Stimulated activated CD4-positive, alpha-beta T cell treated with anti-CD3 and anti-CD28 coated beads, TNF-alpha, amount 100 ng/mL, for 24 hours (primary cell): ENCODE results near the gene BBLN.
A peak's percentile ranks its signal among the peaks of the same experiment; 100 is the strongest.
"Not testable (repeated sequence)": the region's sequence is repeated elsewhere in the genome, so short reads cannot be mapped to it uniquely, and the experiment has no call there.

ENCODE experiments used
- DNase-seq, 3 experiments: peaks; one replicate each; pipeline ENCODE4 v3.0.0-alpha.2; 2020; ENCODE audit warnings: low read depth in 3 of 3

The BBLN gene, protein sequence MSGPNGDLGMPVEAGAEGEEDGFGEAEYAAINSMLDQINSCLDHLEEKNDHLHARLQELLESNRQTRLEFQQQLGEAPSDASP

DNA sequence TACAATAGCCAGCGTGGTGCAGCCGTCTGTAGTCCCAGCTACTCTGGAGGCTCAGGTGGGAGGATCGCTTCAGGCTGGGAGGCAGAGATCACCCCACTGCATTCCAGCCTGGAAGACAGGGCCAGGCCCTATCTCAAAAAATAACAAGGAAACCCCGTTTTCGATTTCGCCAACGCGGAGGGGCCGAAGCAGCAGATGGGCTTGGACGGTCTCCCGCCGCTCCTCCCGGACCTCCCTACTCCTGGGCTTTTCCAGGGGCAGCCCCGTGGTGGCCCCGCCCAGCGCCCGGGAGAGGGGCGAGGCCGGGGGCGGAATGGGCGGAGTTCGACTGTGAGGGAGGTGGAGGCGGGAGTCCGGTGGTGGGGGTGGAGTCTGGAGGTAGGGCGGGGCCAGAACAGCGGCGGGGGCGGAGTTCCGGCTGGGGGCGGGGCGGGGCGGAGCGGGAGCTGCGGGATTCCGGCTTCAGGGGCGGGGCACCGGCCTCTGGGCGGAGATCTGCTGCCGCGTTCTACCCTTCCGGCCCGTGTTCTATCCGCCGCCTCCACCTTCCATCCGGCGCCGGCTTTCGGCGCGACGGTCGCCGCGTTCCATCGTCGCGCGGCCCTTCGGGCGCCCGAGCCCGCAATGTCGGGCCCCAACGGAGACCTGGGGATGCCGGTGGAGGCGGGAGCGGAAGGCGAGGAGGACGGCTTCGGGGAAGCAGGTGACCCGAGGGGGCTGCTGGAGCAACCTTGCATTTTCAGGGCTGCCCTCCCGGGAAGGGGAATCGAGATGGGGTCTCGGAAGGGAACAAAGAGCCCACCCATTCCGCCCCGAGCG, at the start of gene BBLN:
BBLN (plus strand) TSS at position 482 of the 819 bp plus-strand sequence; CDS start at position 625, 143 bp downstream.
- peak; percentile 86 to 94 (median 89) for DNase-seq

DNA sequence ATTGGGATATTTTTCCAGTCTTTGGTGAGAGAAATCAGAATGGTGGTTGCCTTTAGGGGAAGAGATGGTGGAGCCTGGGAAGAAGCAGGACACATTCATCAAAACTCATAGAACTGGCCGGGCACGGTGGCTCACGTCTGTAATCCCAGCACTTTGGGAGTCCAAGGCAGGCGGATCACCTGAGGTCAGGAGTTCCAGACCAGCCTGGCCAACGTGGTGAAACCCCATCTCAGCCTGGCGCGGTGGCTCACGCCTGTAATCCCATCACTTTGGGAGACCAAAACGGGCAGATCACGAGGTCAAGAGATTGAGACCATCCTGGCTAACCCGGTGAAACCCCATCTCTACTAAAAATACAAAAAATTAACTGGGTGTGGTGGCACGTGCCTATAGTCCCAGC, 48.3 kb upstream of the BBLN start:
- not testable (repeated sequence) for DNase-seq

DNA sequence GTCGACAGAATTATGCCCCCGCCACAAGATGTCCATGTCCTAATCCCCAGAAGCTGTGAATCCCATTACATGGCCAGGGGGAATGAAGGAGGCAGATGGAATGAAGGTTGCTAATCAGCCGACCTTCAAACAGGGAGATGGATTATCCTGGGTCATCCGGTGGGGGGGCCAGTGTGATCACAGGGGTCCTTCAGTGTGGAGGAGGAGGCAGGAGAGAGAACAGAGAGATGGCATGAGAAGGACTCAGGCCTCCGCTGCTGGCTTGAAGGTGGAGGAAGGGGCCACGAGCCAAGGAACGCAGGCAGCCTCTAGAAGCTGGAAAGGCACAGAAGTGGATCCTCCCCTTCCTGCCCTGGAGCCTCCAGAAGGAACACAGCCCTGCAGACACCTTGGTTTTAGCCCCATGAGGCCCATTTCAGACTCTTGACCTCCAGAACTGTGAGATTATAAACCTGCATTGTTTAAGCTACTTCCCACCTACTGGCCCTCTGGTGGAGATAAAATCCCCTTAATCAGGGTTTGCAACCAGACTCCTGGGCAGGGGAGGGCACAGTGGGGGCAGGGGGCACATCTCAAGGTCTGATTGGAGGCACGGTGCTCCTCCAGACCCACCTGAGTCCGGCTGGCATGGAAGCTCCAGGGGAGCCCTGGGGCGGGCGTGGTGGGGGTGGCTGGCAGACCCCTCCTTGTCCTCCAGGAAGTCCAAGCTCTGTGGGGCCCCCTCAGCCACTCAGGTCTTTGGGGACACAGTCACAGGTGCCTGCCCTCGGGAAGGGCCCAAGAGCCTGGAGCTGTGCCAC, 46.3 kb upstream of the BBLN start:
- no peak for DNase-seq

DNA sequence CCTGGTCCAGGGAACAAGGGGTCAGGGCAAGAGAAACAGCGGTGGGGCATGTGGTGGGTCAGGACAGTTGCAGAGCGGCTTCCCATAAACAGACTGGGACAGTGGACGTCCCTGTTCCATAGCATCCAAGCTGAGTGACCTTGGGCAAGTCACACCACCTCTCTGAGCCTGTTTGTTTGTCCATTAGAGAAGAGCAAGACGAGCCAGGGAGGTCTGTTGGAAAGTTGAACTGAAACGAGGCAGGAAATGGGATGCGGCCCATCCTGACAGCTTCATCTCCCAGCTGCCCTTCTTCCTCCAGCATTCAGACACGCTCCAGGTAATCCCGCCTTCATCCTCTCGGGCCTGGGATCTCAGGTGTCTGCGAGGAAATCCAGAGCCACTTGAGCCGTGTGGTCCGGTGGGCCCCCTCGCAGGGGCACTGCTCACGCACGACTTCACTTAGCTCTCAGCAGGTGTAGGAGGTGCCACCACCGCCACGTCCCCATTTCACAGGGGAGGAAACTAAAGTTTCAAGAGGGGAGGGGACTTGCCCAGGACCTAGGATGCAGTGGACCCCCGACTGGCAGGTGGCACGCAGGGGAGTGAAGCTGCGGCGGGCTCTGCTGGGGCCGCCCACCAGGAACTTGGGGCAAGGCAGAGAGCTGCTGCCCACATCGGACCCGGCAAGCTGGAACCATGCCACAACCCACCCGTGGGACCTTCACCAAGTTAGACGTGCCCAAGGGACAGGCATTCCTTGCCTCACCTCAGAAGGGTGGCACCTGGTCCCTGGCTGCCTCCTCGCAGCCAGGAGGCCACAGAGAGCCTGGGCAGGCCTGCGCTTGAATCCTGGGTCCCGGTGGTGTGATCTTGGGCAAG, 45.5 kb upstream of the BBLN start:
- no peak for DNase-seq

DNA sequence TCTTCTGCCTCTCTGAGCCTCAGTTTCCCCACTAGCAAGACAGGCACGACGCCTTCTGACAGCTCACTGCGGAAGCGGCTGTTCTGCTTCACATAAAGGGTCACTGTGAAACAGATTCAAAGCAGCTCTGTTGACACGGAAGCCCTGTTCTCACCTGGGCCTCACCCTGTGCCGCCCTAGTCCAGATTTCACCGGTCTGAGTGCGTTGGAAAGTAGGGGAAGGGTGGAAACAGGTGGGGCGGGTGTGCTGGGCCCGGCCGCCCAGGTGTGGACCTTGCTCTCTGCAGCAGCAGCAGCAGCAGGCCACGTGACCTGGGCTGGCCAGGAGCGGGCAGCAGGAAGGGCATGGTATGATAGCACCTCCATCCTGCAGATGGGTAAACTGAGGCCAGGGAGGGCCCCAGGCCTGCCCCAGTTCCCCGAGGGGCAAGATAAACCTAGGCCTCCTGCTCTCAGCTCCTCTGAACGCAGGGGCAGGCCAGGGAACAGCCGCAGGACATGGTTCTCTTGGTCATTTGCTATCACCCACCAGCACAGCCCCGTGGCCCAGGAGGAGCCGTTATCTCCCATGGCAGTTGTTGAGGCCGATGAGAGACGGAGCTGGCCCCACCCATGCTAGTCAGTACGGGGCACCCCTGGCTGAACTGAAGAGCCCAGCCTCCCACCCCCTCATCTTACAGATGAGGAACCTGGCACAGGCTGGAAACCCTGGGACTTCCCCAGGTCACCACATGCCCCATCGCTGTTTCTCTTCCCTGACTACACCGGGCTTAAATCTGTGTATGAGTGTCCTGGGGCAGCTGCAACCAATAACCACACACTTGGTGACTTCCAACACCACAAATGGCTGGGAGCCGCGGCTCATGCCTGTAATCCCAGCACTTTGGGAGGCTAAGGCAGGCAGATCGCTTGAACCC, 44.6 kb upstream of the BBLN start:
- DNase-seq = no peak

DNA sequence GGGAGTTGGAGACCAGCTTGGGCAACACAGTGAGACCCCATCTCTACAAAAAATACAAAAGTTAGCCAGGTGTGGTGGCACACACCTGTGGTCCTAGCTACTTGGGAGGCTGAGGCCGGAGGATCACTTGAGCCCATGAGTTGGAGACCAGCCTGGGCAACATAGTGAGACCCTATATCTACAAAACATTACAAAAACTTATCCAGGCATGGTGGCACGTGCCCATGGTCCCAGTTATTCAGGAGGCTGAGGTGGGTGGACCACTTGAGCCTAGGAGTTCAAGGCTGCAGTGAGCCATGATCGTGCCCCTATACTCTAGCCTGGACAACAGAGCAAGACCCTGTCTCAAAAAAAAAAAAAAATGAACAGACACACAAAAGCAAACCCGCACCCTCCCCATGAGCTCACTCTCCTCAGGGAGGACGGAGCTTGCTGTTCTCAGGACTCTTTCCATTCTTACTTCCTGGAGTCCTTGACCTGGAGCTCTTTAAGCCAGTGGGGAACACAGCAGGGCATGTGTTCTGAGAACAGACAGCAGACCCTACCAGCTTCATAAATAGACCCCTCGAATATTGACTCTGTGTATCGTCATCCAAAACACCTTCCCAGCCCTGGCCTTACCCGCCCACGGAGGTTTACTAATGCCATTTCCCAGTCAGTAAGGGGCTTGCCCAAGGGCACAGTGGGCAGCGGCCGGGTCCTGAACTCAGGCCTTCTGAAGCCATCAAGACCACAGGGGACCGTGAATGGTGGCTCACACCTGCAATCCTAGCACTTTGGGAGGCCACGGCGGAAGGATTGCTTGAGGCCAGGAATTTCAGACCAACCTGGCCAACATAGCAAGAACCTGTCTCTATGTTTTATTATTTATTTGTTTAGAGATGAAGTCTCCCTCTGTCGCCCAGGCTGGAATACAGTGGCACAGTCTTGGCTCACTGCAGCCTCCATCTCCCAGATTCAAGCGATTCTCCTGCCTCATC, 43.7 kb upstream of the BBLN start:
- DNase-seq = no peak

DNA sequence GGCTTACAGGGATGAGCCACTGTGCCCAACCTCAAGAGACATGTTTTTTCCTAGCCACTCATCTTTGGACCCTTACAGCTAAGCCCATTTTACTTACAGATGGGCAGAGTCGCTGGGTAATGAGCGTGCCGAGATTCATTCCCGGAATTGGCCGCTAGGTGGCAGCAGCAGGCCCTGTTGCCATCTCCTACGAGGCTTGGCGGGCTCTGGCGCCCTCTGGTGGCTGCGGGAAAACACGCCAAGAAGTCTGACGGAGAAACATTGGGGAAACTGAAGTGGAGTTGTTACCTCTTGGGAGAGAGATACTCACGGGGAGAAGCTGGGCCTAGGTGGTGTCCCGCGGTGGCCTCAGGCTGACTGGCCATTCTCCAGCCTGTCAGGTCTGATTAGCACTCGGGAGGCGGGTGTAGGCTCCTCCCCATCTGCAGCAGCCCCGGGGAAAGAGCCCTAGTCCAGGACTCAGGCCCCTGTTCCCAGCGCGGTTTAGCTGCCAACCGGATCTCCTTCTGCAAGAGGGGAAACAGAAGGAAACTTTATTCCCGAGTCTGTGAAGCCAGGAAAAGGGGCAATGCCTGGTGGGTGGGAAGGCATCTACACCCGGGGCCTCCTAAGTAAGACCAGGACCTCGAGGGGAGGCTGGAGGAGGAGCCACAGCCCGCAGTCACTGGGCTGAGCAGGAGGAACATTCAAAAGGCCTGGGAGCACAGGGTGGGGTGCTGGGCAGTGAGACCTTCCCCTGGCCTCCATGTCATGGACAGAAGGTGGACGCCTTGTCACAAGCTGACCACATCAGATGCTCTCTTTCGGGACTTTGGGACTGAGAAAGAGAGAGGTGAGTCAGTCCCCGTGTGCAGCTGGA, 42.2 kb upstream of the BBLN start:
- peak; percentile 95 to 96 (median 96) for DNase-seq

DNA sequence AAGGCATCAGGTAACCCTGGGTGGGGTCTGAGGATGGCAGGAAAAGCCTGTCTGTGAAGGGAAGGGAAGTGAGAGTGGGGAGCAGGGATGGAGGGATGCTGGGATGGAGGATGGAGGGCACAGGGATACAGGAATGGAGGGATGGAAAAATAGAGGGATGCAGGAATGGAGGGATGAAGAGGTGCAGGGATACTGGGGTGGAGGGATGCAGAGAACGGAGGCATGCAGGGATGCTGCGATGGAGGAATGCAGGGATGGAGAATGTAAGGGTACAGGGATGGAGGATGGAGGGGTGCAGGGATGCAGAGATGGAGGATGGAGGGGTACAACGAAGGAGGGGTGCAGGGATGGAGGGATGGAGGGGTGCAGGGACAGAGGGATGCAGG, 41.6 kb upstream of the BBLN start:
- no peak for DNase-seq

DNA sequence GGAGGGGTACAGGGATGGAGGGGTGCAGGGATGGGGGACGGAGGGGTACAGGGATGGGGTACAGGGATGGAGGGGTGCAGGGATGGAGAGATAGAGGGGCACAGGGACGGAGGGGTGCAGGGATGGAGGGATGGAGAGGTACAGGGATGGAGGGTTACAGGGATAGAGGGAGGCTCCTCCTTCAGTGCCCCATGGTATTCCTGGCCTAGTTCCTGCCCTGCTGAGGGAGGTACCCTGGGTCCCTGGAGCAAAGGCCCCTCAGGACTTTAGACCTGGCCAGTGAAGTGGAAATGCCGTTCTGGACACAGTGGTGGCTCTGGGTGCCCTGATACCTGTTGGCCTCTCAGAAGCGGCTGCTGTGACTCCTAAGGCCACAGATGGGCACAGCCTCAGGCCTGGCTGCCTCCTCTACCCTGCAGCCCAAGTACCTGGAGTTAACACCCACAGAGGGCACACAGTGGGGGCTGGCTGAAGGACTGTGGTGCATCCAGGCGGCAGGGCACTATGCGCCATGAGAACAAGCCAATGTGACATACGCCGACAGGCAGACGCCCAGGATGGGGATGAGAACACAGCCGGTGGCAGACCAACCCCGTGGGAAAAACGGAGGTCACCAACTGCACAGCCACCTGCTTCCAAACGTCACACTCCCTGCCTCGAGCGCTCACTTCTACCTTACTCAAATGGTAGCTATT, 40.9 kb upstream of the BBLN start:
- no peak for DNase-seq

DNA sequence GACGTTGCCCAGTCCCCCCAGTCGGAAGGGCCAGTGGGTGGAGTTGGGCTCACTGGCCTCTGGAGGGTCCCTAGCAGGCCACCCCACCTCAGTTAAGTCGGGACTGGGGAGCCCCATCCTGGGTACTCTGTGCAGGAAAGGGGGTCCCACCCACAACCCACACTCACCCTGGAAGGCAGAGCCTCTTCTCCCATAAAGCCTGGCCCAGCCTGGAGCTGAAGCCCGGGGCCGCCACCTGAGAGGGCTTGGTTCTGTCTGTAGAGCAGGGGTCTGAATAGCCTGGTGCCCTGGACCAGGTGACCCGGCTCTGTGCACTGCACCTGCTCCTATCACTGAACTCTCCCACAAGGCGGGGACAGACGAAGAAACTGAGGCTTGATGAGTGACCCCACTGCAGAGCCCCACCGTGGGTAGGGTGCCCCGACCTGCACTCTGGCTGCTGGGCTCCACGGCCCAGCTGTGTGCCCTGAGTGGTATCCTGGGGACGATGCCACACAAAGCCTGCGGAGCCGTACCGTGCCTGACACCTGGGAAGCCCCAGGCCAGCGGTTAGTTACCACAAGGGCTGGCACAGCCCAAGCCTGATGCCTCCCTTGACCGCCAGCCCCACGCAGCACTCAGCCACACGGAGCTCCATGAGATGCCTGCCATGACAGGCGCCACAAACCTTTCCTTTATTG, 39.9 kb upstream of the BBLN start:
- no peak for DNase-seq

DNA sequence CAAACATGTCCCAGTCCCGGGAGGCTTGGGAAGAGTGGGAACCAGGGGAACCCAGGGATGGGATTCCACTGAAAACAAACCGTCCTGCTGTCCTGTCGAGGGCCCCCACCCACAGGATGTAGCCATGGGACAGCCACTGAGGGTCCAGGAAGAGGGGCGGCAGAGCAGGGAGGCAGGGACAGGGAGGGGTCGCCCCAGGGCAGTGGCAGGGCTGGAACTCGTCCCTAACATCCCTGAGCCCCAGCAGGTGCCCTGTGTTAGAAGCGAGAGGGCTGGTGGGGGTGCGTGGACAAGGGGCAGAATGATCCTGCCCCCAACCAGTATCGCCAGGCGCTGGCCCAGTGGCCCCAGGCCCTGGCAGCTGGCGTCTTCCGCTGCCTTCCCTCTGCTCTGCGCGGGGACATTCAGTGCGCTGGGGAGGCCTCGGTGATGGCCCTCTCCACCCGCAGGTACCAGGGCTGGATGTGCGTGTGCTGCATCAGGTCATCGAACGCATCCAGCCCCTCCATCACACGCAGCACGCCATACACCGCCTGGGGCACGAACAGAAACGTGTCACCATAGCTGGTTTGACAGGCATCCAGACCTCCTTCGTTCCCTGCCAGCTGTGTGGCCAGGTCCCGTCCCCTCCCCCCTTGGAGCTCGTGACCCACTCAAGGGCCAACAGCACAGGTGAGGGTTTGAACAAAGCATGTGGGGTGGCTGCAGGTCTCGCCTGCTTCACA, 39.2 kb upstream of the BBLN start:
- no peak for DNase-seq

DNA sequence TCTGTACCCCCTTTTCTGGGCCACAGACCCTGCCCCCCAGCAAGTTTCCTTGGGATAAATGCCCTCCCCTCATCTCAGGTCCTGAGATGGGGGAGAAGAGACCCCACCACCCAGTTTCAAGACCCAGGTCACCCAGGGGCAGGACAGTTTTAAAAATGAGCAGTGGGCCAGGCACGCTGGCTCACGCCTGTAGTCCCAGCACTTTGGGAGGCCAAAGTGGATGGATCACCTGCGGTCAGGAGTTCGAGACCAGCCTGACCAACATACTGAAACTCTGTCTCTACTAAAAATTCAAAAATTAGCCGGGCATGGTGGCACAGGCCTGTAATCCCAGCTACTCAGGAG, 38.6 kb upstream of the BBLN start:
- no peak for DNase-seq

DNA sequence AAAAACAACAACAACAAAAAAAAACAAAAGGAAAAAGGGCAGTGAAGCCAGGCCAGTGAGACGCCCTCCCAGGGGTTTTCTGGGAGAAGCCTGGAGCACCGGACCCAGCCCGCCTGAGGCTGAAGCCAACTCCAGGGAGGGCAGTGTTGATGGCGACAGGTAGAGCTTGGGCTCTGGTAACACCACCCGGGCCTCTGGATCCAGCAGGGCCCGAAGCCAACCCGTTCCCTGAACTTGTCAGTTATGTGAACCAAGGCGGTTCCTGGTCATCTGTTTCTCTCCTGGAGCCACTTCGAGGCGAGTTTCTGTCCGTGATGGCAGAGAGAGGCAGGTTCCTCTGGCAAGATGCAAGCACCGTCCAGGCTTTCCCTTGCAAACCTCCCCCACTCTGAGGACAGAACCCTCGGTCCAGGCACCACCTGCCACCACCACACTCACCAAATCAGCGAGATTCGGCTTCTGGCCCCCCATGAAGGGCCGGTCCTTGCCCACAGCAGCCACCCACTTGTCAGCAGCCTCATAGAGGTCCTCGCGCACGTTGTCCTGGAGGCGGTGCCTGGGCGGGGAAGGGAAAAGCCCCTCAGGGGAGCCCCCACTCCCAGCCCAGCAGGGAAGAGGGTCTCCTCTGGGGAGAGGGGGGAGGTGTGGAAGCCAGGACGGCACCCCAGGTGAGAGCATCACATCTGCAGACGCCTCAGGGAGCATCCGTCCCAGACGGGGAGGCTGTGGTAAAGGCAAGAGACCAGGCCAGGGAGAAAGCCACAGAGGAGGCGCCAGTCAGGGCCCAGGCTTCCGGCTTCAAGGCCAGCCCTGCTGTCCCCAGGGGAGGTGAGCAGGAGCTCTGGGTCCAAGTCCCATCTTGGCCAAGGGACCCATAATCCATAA, 37.9 kb upstream of the BBLN start:
- DNase-seq = no peak

DNA sequence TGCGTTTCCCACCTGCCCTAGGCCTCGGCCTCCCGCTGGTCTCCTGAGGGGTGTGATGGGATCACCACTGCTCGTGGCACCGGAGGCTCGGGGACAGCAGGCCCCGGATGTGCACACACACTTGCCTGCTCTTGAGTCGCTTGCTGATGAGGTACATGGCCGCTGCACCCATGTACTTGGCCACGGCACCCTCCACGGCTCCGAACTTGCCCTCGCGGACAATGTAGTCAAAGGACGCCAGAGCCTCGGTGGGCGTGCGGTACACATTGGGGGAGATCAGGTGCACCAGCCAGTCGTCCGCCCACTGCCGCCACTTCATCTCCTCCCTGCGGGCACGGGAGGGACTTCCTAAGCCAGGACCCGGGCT, 37.3 kb upstream of the BBLN start:
- no peak for DNase-seq

DNA sequence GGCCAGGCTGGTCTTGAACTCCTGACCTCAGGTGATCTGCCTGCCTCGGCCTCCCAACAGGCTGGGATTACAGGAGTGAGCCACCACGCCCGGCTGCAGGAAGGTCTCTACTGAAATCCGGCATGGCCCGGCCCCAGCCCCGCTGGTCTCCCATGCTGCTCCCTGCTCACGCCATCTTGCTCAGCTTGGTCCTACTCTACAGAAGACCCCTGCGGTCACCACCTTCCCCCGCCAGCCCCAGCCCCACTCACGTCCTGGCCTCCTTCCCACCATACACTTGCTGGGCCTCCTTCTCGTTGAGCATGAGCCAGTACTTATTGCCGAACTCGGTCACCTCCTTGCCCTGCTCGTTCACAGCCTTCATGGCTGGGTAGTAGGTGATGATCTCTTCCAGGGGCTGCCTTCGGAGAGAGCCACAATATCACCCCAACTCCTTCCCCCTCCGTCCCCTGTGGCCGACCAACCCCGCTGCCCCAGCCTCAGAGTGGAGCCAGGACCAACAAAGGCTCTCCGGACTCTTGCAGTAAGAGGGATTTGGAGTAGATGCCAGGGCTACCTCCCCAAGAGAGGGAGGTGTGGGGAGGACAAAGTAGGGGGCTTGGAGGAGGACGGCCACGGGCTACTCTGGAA, 36.5 kb upstream of the BBLN start:
- no peak for DNase-seq
